GM12873 (cell line): ENCODE results near the gene CCDC24.

ENCODE experiments used
- TF ChIP-seq, protein P1 (sequence below): IDR thresholded peaks from 2 replicates; pipeline ENCODE4 v1.5.1; 2012; ENCODE audit warnings: low read depth, mild to moderate bottlenecking, moderate library complexity, low read length, control low read depth; ENCODE audit not compliant: insufficient read depth; ENCODE audit errors: missing control alignments

CCDC24 gene

GRCh38 chr1:43947874-43948437, 43.4 kb upstream of the CCDC24 start:
- TF ChIP-seq, protein P1, sequence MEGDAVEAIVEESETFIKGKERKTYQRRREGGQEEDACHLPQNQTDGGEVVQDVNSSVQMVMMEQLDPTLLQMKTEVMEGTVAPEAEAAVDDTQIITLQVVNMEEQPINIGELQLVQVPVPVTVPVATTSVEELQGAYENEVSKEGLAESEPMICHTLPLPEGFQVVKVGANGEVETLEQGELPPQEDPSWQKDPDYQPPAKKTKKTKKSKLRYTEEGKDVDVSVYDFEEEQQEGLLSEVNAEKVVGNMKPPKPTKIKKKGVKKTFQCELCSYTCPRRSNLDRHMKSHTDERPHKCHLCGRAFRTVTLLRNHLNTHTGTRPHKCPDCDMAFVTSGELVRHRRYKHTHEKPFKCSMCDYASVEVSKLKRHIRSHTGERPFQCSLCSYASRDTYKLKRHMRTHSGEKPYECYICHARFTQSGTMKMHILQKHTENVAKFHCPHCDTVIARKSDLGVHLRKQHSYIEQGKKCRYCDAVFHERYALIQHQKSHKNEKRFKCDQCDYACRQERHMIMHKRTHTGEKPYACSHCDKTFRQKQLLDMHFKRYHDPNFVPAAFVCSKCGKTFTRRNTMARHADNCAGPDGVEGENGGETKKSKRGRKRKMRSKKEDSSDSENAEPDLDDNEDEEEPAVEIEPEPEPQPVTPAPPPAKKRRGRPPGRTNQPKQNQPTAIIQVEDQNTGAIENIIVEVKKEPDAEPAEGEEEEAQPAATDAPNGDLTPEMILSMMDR: no peak

GRCh38 chr1:43949678-43950077, 41.7 kb upstream of the CCDC24 start:
- TF ChIP-seq, protein P1: no peak

DNA sequence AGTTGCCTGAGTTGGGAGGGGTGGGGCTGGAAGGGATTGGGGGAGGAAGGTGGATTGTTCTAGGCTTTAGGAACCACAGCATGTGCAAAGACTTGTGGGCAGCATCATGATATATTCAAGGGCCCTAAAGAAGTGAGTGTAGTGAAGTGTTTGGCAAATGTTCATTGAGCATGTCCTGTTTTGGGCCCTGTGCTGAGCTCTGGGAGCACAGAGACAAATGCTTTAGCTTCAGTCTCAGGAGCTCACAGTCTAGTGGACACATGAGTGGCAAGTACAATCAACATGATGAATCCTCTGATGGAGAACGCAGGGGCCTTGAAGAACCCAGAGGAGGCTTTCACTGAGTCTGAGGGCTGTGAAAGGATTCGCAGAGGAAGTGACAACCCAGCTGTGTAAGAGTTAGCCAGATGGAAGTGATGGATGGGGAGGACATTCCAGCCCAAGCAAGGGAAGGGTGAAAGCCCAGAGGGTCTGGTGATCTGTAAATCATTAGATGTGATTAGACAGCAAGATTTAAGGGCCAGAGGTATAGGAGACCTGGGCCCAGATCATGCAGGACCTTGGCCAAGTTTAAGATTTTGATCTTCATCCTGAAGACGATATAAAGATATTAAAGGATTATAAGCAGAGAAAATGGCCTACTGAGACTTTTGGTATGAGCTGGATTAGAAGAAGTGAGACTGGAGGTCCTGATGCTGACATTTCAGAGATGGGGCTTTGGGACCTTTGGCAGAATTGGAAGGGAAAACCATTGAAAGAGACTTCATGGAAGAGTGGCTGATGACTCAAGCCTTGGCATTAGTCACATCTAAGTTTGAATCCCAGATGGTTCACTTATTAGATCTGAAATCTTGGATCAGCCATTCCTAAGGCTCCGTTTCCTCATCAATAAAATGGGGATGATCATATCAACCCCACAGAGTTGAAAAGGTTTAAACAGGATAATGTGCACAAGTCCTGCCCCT, 40.1 kb upstream of the CCDC24 start:
- TF ChIP-seq, protein P1: no peak

- TF ChIP-seq, protein P1: no peak
Measured at GRCh38 chr1:43952731-43953346, 38.6 kb upstream of the CCDC24 start.

- TF ChIP-seq, protein P1: no peak
Measured at GRCh38 chr1:43953361-43953760, 38.0 kb upstream of the CCDC24 start.

- TF ChIP-seq, protein P1: no peak
Measured at GRCh38 chr1:43954036-43954435, 37.4 kb upstream of the CCDC24 start.

DNA sequence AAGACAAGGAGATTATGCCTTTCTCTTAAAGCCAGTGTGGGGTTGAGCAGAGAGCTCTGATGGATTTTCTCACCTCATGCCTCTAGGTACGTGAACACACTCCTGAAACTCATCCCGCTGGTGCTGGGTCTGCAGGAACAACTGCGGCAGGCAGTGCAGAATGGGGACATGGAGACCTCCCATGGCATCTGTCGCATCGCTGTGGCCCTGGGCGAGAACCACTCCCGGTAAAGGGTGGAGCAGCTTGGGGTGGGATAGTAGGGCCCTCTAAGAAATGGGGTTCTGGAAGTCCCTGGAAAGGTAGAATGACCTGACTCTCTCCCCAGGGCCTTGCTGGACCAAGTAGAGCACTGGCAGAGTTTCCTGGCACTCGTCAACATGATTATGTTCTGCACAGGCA, 35.2 kb upstream of the CCDC24 start:
- TF ChIP-seq, protein P1: no peak
